Heart left ventricle (tissue), 16 donors: ENCODE results near the gene CNPY1. TPM values are rescaled to one million over a fixed set of nuclear protein-coding genes. Genes with fewer than 3 reads are reported as not detected.

Experiments used
- ATAC-seq, 4 donors: fragments of 200-7000 bp; cut with Tn5 transposase; one replicate each; pipeline ENCODE4 v1.9.1; 2020 to 2022; ENCODE audit warnings: moderate library complexity in 4 of 4, mild to moderate bottlenecking in 3 of 4, moderate number of reproducible peaks in 1 of 4
- DNase-seq, 5 donors: peaks; one replicate each; pipeline ENCODE4 v3.0.0-alpha.2; 2020
- H3K27ac ChIP-seq, 12 donors: fragments of 200-600 bp; sonication (generic) in 4 of 12; one replicate each; pipeline versions ENCODE4 v1.5.0 to v1.8.0; 2016 to 2022; ENCODE audit warnings: mild to moderate bottlenecking in 2 of 12
- H3K27me3 ChIP-seq, 9 donors: fragments of 200-600 bp; sonication (generic) in 2 of 9; one replicate each; pipeline versions ENCODE4 v1.5.1 to v1.8.0; 2016 to 2022; ENCODE audit warnings: mild to moderate bottlenecking in 3 of 9
- H3K36me3 ChIP-seq, 9 donors: fragments of 200-600 bp; sonication (generic) in 2 of 9; one replicate each; pipeline versions ENCODE4 v1.5.0 to v1.8.0; 2018 to 2022; ENCODE audit warnings: mild to moderate bottlenecking in 2 of 9
- H3K4me1 ChIP-seq, 12 donors: fragments of 200-600 bp; sonication (generic) in 4 of 12; one replicate each; pipeline versions ENCODE4 v1.5.0 to v1.8.0; 2016 to 2022; ENCODE audit warnings: mild to moderate bottlenecking in 3 of 12
- H3K4me3 ChIP-seq, 12 donors: fragments of 200-600 bp; sonication (generic) in 4 of 12; one replicate each; pipeline versions ENCODE4 v1.5.0 to v1.8.0; 2017 to 2022; ENCODE audit warnings: mild to moderate bottlenecking in 9 of 12, moderate library complexity in 4 of 12
- H3K9me3 ChIP-seq, 12 donors: fragments of 200-600 bp; sonication (generic) in 4 of 12; one replicate each; pipeline versions ENCODE4 v1.5.0 to v1.8.0; 2016 to 2022; ENCODE audit warnings: mild to moderate bottlenecking in 1 of 12
- CTCF ChIP-seq, 12 donors: fragments of 200-600 bp; sonication (generic) in 4 of 12; IDR thresholded peaks; one replicate each; pipeline versions ENCODE4 v1.5.0 to v1.8.0; 2018 to 2022; ENCODE audit warnings: antibody characterized with exemption in 12 of 12, mild to moderate bottlenecking in 5 of 12
- POLR2A ChIP-seq, 2 donors: fragments of 450-650 bp; IDR thresholded peaks; one replicate each; pipeline ENCODE4 v1.6.1; 2017; ENCODE audit warnings: antibody characterized with exemption in 2 of 2, mild to moderate bottlenecking in 2 of 2, moderate library complexity in 2 of 2
- WGBS, 4 donors: extraction: QIAGEN DNeasy Blood & Tissue Kit in 2 of 4; methylation state at CpG; one replicate each; pipeline versions ENCODE4 v1.1.5 to v1.1.7; 2013 to 2018; 5-methylcytosine and 5-hydroxymethylcytosine counted together
- intact Hi-C, 10 donors: fragments of 100-400 bp; cut with DNase I; formaldehyde crosslinking; loops; one replicate each; pipeline versions ENCODE4 v1.11.1 to v1.14.2; 2022
- polyA plus RNA-seq, 2 donors: library from polyadenylated mRNA; stranded (reverse); fragments of 200-250 nt; gene quantifications; one replicate each; pipeline ENCODE4 v1.2.3, GENCODE V29; 2013
- total RNA-seq, 9 donors: library from RNA; depleted of rRNA in 2 of 9; stranded (reverse); fragments of >200 nt in 2 of 9; fragmentation: NEBNext Ultra II Directional in 3 of 9; extraction: Animal tissue kit (Norgen Biotek cat#: 25700) in 3 of 9; gene quantifications; one replicate each; pipeline versions ENCODE4 v1.1.0 to v1.2.4, GENCODE V29; 2016 to 2023
- donor health status: ischemic (EF 13 %, LVEDD 7.1; RV severe dilation, severe dysfunction).
- donor health status: healthy with polysubstance abuse.
- donor health status: DM: no; HTN: yes; CAD: no.
- donor health status: DM: no; HTN: no; CAD: no.
- donor health status: ischemic (EF 25% LVEDD 6.9; RV normal size, moderate dysfunction).
- donor health status: ischemic (EF 25% LVEDD 5.7; RV mildly dilated, moderate dysfunction).
- donor health status: healthy.
- donor health status: DM: yes; HTN: yes; CAD: no.
- donor health status: ischemic (EF 35%, LVEDD 5.7; RV mildly dilated, moderate dysfunction).
- donor health status: nonischemic (EF 11% LVEDD 7.7; RV severe dilation, severe dysfunction).
- donor health status: DM: yes; HTN: yes; CAD: no.
- donor health status: PGD.
- donor health status: ischemic (EF 29% LVEDD 5.4; RV normal size, mild dysfunction).
- donor health status: nonischemic (EF 23%, LVEDD 6.1; RV moderate dilation, normal function).

Gene CNPY1
- total and polyA plus RNA-seq, 11 donors = not detected

GRCh38 chr7:155470186-155470487 is 76.2 kb downstream of the CNPY1 start:
- Histone ChIP-seq H3K27ac (no peak overlapping the region), H3K27me3 (peaks cover 75 to 98% (median 92%) of the 10 kb centered on the region in 9 donors), H3K4me1 (peaks cover 0 to 38% (median 20%) of the 10 kb centered on the region in 12 donors), H3K36me3 (no peaks in the 10 kb centered on the region), H3K9me3 (no peaks in the 10 kb centered on the region), H3K4me3 (no peak overlapping the region)
- TF ChIP-seq POLR2A (IDR thresholded peaks at IDR 0.05) (no peak), CTCF (IDR thresholded peaks at IDR 0.05) (no peak)
- no peak for ATAC-seq
- 19 to 31% (median 22%) methylated on average over 8 of the region's 8 CpGs for WGBS, 4 donors
- no peak for DNase-seq
- intact Hi-C loops = no loop called here

- 8 to 10% (median 9%) methylated on average over 12 of the region's 12 CpGs for WGBS, 4 donors
- intact Hi-C loops = no loop called here
- no peak overlapping the region for H3K27ac ChIP-seq
- H3K4me3 ChIP-seq = no peak overlapping the region
- DNase-seq (no peak), ATAC-seq (no peak)
- TF ChIP-seq POLR2A (IDR thresholded peaks at IDR 0.05) (no peak), CTCF (IDR thresholded peaks at IDR 0.05) (no peak)
- H3K36me3 ChIP-seq = no peaks in the 10 kb centered on the region
- H3K4me1 ChIP-seq = peaks cover 0 to 38% (median 20%) of the 10 kb centered on the region in 12 donors
- H3K27me3 ChIP-seq = peaks cover 81 to 98% (median 94%) of the 10 kb centered on the region in 9 donors
- no peaks in the 10 kb centered on the region for H3K9me3 ChIP-seq
Measured at GRCh38 chr7:155469311-155470185, 76.8 kb downstream of the CNPY1 start.

GRCh38 chr7:155468785-155469148 is 77.6 kb downstream of the CNPY1 start:
- Histone ChIP-seq H3K9me3 (no peaks in the 10 kb centered on the region), H3K27ac (no peak overlapping the region), H3K4me1 (peaks cover 0 to 38% (median 20%) of the 10 kb centered on the region in 12 donors), H3K4me3 (no peak overlapping the region), H3K36me3 (no peaks in the 10 kb centered on the region), H3K27me3 (peaks cover 82 to 98% (median 94%) of the 10 kb centered on the region in 9 donors)
- DNase-seq (no peak), ATAC-seq (no peak)
- WGBS, 4 donors = 8 to 13% (median 9%) methylated on average over 10 of the region's 10 CpGs
- no peak for TF ChIP-seq CTCF (IDR thresholded peaks at IDR 0.05)
- TF ChIP-seq POLR2A (IDR thresholded peaks at IDR 0.05) = no peak
- intact Hi-C loops = no loop called here

- TF ChIP-seq CTCF (IDR thresholded peaks at IDR 0.05) (no peak), POLR2A (IDR thresholded peaks at IDR 0.05) (no peak)
- peaks cover 86 to 98% (median 96%) of the 10 kb centered on the region in 9 donors for H3K27me3 ChIP-seq
Measured at GRCh38 chr7:155467846-155468784, 78.2 kb downstream of the CNPY1 start.

More at GRCh38 chr7:155467846-155468784, 78.2 kb downstream of the CNPY1 start:
- H3K4me3 ChIP-seq = peak overlapping the region in 9 of 12 donors; percentile 4 to 36 (median 19)
- ATAC-seq = no peak
- DNase-seq = no peak
- H3K27ac ChIP-seq = no peak overlapping the region
- H3K36me3 ChIP-seq = no peaks in the 10 kb centered on the region
- H3K4me1 ChIP-seq = peaks cover 0 to 38% (median 19%) of the 10 kb centered on the region in 12 donors
- 1% methylated on average over 53 to 70 of the region's 70 CpGs for WGBS, 4 donors
- intact Hi-C loops = no loop called here
- H3K9me3 ChIP-seq = no peaks in the 10 kb centered on the region
